Thoracic aorta endothelial cell (primary cell): ENCODE results near the gene IL18RAP. TPM values are rescaled to one million over a fixed set of nuclear protein-coding genes. Genes with fewer than 3 reads are reported as not detected.

Source experiments
- small RNA-seq: library from RNA; depleted of rRNA; stranded (forward); fragments of <200 nt; gene quantifications from one replicate; pipeline ENCODE3, GENCODE V24; 2012
- total RNA-seq: library from RNA; depleted of rRNA; stranded (reverse); fragments of >200 nt; gene quantifications from 2 replicates; pipeline ENCODE4 v1.2.3, GENCODE V29; 2012

Gene IL18RAP, protein sequence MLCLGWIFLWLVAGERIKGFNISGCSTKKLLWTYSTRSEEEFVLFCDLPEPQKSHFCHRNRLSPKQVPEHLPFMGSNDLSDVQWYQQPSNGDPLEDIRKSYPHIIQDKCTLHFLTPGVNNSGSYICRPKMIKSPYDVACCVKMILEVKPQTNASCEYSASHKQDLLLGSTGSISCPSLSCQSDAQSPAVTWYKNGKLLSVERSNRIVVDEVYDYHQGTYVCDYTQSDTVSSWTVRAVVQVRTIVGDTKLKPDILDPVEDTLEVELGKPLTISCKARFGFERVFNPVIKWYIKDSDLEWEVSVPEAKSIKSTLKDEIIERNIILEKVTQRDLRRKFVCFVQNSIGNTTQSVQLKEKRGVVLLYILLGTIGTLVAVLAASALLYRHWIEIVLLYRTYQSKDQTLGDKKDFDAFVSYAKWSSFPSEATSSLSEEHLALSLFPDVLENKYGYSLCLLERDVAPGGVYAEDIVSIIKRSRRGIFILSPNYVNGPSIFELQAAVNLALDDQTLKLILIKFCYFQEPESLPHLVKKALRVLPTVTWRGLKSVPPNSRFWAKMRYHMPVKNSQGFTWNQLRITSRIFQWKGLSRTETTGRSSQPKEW
- total RNA-seq = 0.07 TPM in 1 of 2 replicates, not detected in the other

DNA sequence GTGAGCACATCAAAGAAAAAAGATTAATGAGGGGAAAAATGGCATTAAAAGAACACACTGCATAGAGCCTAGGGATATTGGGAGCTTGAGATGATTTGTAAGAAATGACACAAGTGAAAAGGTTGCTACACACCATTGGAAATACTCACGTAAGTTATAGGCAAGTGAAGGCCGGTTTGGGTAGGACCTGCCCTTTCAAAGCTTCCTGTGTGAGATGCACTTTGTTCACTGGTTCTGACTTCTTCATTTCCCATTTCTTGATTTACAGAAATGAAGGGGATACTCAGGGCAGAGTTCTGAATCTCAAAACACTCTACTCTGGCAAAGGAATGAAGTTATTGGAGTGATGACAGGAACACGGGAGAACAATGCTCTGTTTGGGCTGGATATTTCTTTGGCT is at the start of gene IL18RAP:
TSS of gene IL18RAP (plus strand) at position 251 of the 400 bp plus-strand sequence. CDS start at position 369, 118 bp downstream.

DNA sequence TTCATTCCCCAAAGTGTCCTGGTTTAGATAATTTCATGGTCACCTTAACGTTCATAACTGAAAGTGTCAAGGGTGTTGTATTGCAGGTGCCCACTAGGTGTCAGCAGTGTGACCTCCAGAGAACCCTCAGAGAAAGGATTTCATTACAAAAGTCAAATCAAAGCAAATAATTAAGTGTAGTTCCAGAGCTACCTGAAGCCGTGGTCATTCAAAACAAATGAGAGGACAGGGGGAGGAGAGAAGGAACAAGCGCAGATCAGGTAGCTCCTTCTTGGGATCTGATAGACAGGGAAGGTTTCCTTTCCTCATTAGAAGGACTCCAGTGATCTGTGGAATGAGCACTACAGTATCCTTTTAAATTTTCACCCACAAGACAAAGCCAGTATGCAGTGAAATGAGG is 50.1 kb downstream of the IL18RAP start, which contains the start of gene SLC9A4:
TSS of gene SLC9A4 (plus strand) at position 207 of the 400 bp plus-strand sequence. CDS start 534 bp downstream, outside the sequence.

Small RNAs within 50 kb of the gene (small RNA-seq; reads per million reads assigned to genes)
- not detected for gene MIR4772

Other genes starting within 250 kb of the IL18RAP start
- 0.07 TPM in 1 of 2 replicates, not detected in the other for gene IL1RL2, start 236.1 kb upstream of the IL18RAP start, total RNA-seq
- 159 and 193 TPM in 2 replicates for gene IL1RL1, start 111.6 kb upstream of the IL18RAP start, total RNA-seq
- 6.4 TPM in 2 replicates for gene IL18R1, start 67.4 kb upstream of the IL18RAP start, total RNA-seq
- gene SLC9A4, start 50.1 kb downstream of the IL18RAP start, total RNA-seq = not detected in 2 replicates
- gene SLC9A2, start 196.4 kb downstream of the IL18RAP start, total RNA-seq = under 0.01 TPM in 1 of 2 replicates, not detected in the other